Breast epithelium (tissue), 4 donors: ENCODE data around the gene CYBRD1. TPM values are rescaled to one million over a fixed set of nuclear protein-coding genes. Genes with fewer than 3 reads are reported as not detected.
A peak's percentile ranks its signal among the peaks of the same experiment; 100 is the strongest.

Experiments used
- DNase-seq, 2 donors: peaks; one replicate each; pipeline ENCODE4 v3.0.0-alpha.2; 2019; ENCODE audit warnings: low spot score in 2 of 2
- H3K27ac ChIP-seq, 2 donors: fragments of 200-600 bp; sonication (generic) in 1 of 2; one replicate each; pipeline ENCODE4 v1.5.1; 2016 to 2019; ENCODE audit warnings: mild to moderate bottlenecking in 1 of 2
- H3K27me3 ChIP-seq, 2 donors: fragments of 200-600 bp; sonication (generic) in 1 of 2; one replicate each; pipeline versions ENCODE4 v1.5.1 to v1.6.0; 2017 to 2019; ENCODE audit warnings: control low read depth in 1 of 2, mild to moderate bottlenecking in 1 of 2
- H3K36me3 ChIP-seq: fragments of 200-600 bp; one replicate; pipeline ENCODE4 v1.5.1; 2019
- H3K4me1 ChIP-seq, 2 donors: fragments of 200-600 bp; sonication (generic); one replicate each; pipeline ENCODE4 v1.5.1; 2016 to 2019; ENCODE audit warnings: control low read depth in 1 of 2
- H3K4me3 ChIP-seq, 3 donors: fragments of 200-600 bp; sonication (generic); 1 replicate in 2 of 3; 2 replicates in 1 of 3; pipeline ENCODE4 v1.5.1; 2016 to 2019; ENCODE audit warnings: mild to moderate bottlenecking in 3 of 3, moderate library complexity in 2 of 3
- H3K9me3 ChIP-seq, 2 donors: fragments of 200-600 bp; sonication (generic) in 1 of 2; one replicate each; pipeline ENCODE4 v1.5.1; 2016 to 2019; ENCODE audit warnings: control low read depth in 1 of 2
- POLR2A ChIP-seq: fragments of 450-650 bp; IDR thresholded peaks from one replicate; pipeline ENCODE4 v1.6.1; 2016; ENCODE audit warnings: antibody characterized with exemption, mild to moderate bottlenecking, moderate library complexity
- POLR2AphosphoS5 ChIP-seq, 3 donors: sonication (generic); formaldehyde crosslinking; IDR thresholded peaks; one replicate each; pipeline ENCODE4 v1.6.1; 2017; ENCODE audit warnings: antibody characterized with exemption in 3 of 3
- intact Hi-C: fragments of 100-400 bp; cut with DNase I; formaldehyde crosslinking; loops from one replicate; pipeline ENCODE4 v1.15.1; 2023; ENCODE audit warnings: low total_unique reads
- total RNA-seq, 3 donors: library from RNA; depleted of rRNA; stranded (reverse); fragments of >200 nt; gene quantifications; one replicate each; pipeline ENCODE4 v1.1.0, GENCODE V29; 2016
- TF ChIP-seq, protein P1 (sequence below), 3 donors: fragments of 450-650 bp; IDR thresholded peaks; one replicate each; pipeline ENCODE4 v1.5.1; 2016 to 2017; ENCODE audit warnings: antibody characterized with exemption in 3 of 3, mild to moderate bottlenecking in 3 of 3, moderate library complexity in 3 of 3

CYBRD1 gene, protein sequence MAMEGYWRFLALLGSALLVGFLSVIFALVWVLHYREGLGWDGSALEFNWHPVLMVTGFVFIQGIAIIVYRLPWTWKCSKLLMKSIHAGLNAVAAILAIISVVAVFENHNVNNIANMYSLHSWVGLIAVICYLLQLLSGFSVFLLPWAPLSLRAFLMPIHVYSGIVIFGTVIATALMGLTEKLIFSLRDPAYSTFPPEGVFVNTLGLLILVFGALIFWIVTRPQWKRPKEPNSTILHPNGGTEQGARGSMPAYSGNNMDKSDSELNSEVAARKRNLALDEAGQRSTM
- total RNA-seq, result 100 to 1,000 TPM; 396 to 761 (median 409) TPM

DNA sequence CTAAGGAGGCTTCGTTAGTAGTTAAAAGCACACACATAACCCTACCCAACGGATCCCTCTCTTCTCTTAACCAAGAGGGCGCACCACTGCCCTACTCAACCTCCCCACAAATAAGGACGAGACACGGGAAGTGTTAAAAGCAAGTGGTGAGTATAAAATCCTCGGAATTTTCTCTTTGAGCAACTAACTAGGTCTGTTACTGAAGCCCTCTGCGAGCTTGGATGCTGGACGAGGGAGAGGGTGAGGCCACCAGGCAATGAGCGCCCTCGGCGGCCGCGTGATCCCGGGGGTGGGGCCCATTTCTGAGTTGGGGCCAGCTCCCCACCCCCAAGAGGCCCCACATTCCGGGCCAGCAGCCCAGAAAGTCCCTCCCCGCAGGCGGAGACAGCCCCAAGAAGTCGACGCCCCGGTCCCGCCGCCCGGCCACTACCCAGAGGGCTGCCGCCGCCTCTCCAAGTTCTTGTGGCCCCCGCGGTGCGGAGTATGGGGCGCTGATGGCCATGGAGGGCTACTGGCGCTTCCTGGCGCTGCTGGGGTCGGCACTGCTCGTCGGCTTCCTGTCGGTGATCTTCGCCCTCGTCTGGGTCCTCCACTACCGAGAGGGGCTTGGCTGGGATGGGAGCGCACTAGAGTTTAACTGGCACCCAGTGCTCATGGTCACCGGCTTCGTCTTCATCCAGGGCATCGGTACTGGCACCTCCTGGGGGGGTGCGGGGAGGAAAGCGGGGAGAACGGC, at the start of gene CYBRD1:
Gene CYBRD1, plus strand, starts transcription at position 423 of the 736 bp plus-strand sequence. Its CDS starts 72 bp downstream, at position 495.
- peak; percentile 76 to 83 for DNase-seq
- Histone ChIP-seq H3K9me3 (no peaks in the 10 kb centered on the region), H3K27me3 (no peaks in the 10 kb centered on the region), H3K36me3 (no peaks in the 10 kb centered on the region), H3K4me3 (peak within 1 kb of the TSS; percentile 81 to 100 (median 98)), H3K4me1 (peaks cover 0 to 5% of the 10 kb centered on the region in 2 donors), H3K27ac (peak within 1 kb of the TSS; percentile 96 to 100)
- intact Hi-C loops, result no loop called here
- TF ChIP-seq, protein P1, sequence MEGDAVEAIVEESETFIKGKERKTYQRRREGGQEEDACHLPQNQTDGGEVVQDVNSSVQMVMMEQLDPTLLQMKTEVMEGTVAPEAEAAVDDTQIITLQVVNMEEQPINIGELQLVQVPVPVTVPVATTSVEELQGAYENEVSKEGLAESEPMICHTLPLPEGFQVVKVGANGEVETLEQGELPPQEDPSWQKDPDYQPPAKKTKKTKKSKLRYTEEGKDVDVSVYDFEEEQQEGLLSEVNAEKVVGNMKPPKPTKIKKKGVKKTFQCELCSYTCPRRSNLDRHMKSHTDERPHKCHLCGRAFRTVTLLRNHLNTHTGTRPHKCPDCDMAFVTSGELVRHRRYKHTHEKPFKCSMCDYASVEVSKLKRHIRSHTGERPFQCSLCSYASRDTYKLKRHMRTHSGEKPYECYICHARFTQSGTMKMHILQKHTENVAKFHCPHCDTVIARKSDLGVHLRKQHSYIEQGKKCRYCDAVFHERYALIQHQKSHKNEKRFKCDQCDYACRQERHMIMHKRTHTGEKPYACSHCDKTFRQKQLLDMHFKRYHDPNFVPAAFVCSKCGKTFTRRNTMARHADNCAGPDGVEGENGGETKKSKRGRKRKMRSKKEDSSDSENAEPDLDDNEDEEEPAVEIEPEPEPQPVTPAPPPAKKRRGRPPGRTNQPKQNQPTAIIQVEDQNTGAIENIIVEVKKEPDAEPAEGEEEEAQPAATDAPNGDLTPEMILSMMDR (IDR thresholded peaks at IDR 0.05), result no peak
- TF ChIP-seq POLR2A, result peak; percentile 62
- peak in 2 of 3 donors; percentile 55 to 79 for TF ChIP-seq POLR2AphosphoS5 (IDR thresholded peaks at IDR 0.05)

DNA sequence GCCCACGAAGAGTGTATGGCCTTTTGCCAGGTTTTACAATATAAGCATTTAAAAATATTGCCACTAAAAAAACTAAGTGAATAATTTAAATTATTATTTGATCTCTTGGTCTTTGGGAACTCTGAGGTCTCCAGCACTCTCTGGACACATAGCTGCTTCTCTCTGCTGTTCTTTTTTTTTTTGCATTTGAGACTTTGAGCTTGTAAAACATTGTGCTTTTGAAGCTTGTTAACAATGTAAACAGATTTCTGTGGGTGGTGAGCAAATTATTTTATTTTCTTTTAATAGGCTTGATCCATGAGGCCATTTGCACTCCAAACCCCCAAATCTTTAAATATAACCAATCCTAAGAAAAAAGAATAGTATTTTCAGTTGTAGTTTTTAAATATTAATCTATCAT, 46.3 kb upstream of the CYBRD1 start:
- Histone ChIP-seq H3K36me3 (no peaks in the 10 kb centered on the region), H3K4me3 (no peak overlapping the region), H3K4me1 (no peaks in the 10 kb centered on the region), H3K9me3 (no peaks in the 10 kb centered on the region), H3K27me3 (no peaks in the 10 kb centered on the region), H3K27ac (no peak overlapping the region)
- no peak for DNase-seq
- TF ChIP-seq POLR2A (no peak), POLR2AphosphoS5 (IDR thresholded peaks at IDR 0.05) (no peak)
- TF ChIP-seq, protein P1 (IDR thresholded peaks at IDR 0.05), result no peak
- intact Hi-C loops, result no loop called here

DNA sequence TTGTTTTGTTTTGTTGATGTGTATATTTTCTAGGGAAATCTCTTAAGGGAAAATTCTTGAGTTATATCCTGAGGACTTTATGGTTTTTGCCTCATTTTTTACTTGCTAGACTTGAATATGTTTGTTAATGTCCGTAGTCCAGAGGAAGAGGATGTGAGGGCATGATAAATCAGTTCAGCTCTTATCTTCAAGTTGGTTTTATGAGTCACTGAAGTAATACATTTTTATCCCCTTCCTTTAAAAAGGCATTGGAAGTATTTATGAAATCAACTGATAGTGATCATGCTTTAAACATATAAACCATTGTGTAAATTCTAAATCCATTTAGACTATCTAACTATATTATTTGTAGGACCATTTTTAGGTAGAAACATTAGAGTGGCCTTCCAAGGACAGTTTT, 43.9 kb upstream of the CYBRD1 start:
- TF ChIP-seq, protein P1 (IDR thresholded peaks at IDR 0.05), result no peak
- TF ChIP-seq POLR2A (no peak), POLR2AphosphoS5 (IDR thresholded peaks at IDR 0.05) (no peak)
- H3K4me3 ChIP-seq, result no peak overlapping the region
- H3K27me3 ChIP-seq, result no peaks in the 10 kb centered on the region
- no peak for DNase-seq
- H3K4me1 ChIP-seq, result no peaks in the 10 kb centered on the region
- intact Hi-C loops, result no loop called here
- no peaks in the 10 kb centered on the region for H3K36me3 ChIP-seq
- no peaks in the 10 kb centered on the region for H3K9me3 ChIP-seq
- no peak overlapping the region for H3K27ac ChIP-seq

DNA sequence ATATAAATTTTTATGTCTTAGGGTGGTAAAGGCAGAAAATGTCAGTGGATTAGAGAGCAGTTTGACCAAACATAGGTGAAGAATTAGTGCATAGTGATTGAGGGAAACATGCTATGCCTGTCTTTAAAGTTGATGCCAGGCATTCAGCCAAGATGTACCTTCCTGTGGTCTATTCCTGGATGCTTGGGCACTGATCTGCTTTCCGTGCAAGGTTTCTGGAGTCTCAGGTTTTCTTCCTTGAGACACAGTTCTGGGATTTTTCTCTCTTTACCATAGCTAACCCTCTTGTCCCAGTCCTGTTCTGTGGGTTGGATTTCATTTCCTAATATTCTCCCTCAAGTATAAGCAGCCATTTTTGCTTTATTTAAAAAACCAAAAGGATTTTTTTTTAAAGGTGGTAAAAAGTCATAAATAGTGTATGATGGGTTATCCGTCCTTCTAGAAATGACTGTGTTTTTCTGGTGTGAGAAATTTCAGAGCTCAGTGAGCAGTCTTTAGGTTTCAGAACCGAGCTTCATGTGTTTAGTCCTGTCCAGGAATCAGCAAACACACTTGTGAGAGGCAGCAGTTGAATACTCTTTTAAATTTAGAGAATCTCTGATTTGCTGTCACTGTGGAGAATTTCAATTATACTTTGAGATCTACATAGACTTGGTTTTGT, 43.0 kb upstream of the CYBRD1 start:
- Histone ChIP-seq H3K27me3 (no peaks in the 10 kb centered on the region), H3K4me1 (no peaks in the 10 kb centered on the region), H3K9me3 (no peaks in the 10 kb centered on the region), H3K36me3 (no peaks in the 10 kb centered on the region), H3K4me3 (no peak overlapping the region), H3K27ac (no peak overlapping the region)
- no peak for DNase-seq
- TF ChIP-seq, protein P1 (IDR thresholded peaks at IDR 0.05), result no peak
- TF ChIP-seq POLR2A (no peak), POLR2AphosphoS5 (IDR thresholded peaks at IDR 0.05) (no peak)
- intact Hi-C loops, result no loop called here

DNA sequence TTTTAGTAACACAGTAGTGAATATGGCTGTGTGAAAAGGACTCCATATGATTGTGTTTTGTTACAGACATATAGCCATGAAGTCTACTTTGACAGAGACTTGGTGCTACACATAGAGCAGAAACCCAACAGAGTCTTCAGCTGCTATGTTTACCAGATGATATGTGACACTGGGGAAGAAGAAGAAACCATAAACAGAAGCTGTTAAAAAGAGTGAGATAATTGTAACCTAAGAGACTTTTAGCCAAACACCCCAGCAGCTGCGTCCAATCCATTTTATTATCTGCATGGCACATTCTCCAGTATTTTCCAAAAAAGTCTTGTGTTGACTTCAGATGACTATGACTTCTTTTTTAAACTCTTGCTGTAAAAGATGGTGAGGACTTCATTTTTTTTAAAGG, 41.4 kb upstream of the CYBRD1 start:
- DNase-seq, result no peak
- no peaks in the 10 kb centered on the region for H3K27me3 ChIP-seq
- TF ChIP-seq POLR2A, result no peak
- TF ChIP-seq, protein P1 (IDR thresholded peaks at IDR 0.05), result no peak
- TF ChIP-seq POLR2AphosphoS5 (IDR thresholded peaks at IDR 0.05), result no peak
- no peak overlapping the region for H3K4me3 ChIP-seq
- H3K36me3 ChIP-seq, result no peaks in the 10 kb centered on the region
- H3K4me1 ChIP-seq, result no peaks in the 10 kb centered on the region
- H3K9me3 ChIP-seq, result no peaks in the 10 kb centered on the region
- H3K27ac ChIP-seq, result no peak overlapping the region
- intact Hi-C loops, result no loop called here
